ENCODE results near the gene GAPT.

- TF ChIP-seq CTCF (IDR thresholded peaks at IDR 0.05) (no peak), POLR2A (IDR thresholded peaks at IDR 0.05) (no peak)
Observed at GRCh38 chr5:58458141-58458742, 33.0 kb upstream of the GAPT start.
